DND-41 (cell line): Measurements from ENCODE around the gene NCAPD2.

Experiments
- ATAC-seq: fragments of 200-7000 bp; cut with Tn5 transposase; 3 replicates; pipeline ENCODE4 v1.9.1; 2021; ENCODE audit warnings: low read depth; ENCODE audit not compliant: insufficient read depth
- DNase-seq: peaks from one replicate; pipeline ENCODE4 v3.0.0-alpha.2; 2020
- H2AFZ ChIP-seq: 2 replicates; pipeline ENCODE4 v1.6.0; 2012; ENCODE audit warnings: low read depth, low read length
- H3K27ac ChIP-seq: 2 replicates; pipeline ENCODE4 v1.5.1; 2012; ENCODE audit warnings: low read length, inconsistent platforms
- H3K27me3 ChIP-seq: fragments of 200-600 bp; sonication (generic); 2 replicates; pipeline ENCODE4 v1.6.0; 2012; ENCODE audit warnings: low read length, mild to moderate bottlenecking, inconsistent platforms; ENCODE audit not compliant: insufficient read depth, poor library complexity
- H3K36me3 ChIP-seq: 2 replicates; pipeline ENCODE4 v1.5.1; 2012; ENCODE audit warnings: low read length, inconsistent platforms; ENCODE audit not compliant: insufficient read depth
- H3K4me1 ChIP-seq: 2 replicates; pipeline ENCODE4 v1.5.1; 2012; ENCODE audit warnings: mild to moderate bottlenecking, low read length; ENCODE audit not compliant: insufficient read depth
- H3K4me2 ChIP-seq: 2 replicates; pipeline ENCODE4 v1.6.0; 2012; ENCODE audit warnings: mild to moderate bottlenecking, moderate library complexity, low read length, inconsistent platforms; ENCODE audit not compliant: insufficient read depth
- H3K4me3 ChIP-seq, 2 experiments: fragments of 200-600 bp in 1 of 2; shearing (Covaris generic) in 1 of 2; 2 replicates each; pipeline ENCODE4 v1.5.1; 2012 to 2016; ENCODE audit warnings: inconsistent platforms in 2 of 2, low read length in 2 of 2, mild to moderate bottlenecking in 2 of 2, low read depth in 1 of 2, moderate library complexity in 1 of 2
- H3K79me2 ChIP-seq: 2 replicates; pipeline ENCODE4 v1.6.0; 2012; ENCODE audit warnings: low read length, inconsistent platforms; ENCODE audit not compliant: insufficient read depth
- H3K9ac ChIP-seq: 2 replicates; pipeline ENCODE4 v1.6.0; 2012; ENCODE audit warnings: low read depth, mild to moderate bottlenecking, inconsistent platforms, low read length, moderate library complexity
- H3K9me3 ChIP-seq: 2 replicates; pipeline ENCODE4 v1.5.1; 2012; ENCODE audit warnings: low read length, moderate library complexity, mild to moderate bottlenecking, inconsistent platforms; ENCODE audit not compliant: insufficient read depth, severe bottlenecking
- H4K20me1 ChIP-seq: 2 replicates; pipeline ENCODE4 v1.6.0; 2012; ENCODE audit warnings: low read length; ENCODE audit not compliant: insufficient read depth
- CTCF ChIP-seq: IDR thresholded peaks from 2 replicates; pipeline ENCODE4 v1.5.1; 2012; ENCODE audit warnings: borderline replicate concordance, low read length, moderate library complexity, mild to moderate bottlenecking; ENCODE audit not compliant: poor library complexity, severe bottlenecking; ENCODE audit errors: extremely low read depth
- EZH2 ChIP-seq: IDR thresholded peaks from 3 replicates; pipeline ENCODE4 v1.6.1; 2012; ENCODE audit warnings: borderline replicate concordance, low read depth, mild to moderate bottlenecking, moderate library complexity, low read length, inconsistent platforms; ENCODE audit not compliant: severe bottlenecking

The NCAPD2 gene

GRCh38 chr12:6551496-6552139 is 57.7 kb downstream of the NCAPD2 start:
- no peak overlapping the region for H2AFZ ChIP-seq
- H3K79me2 ChIP-seq, result peaks cover 61% of the 10 kb centered on the region
- H3K4me3 ChIP-seq, result no peak overlapping the region
- no peaks in the 10 kb centered on the region for H3K27me3 ChIP-seq
- H3K36me3 ChIP-seq, result peaks cover 77% of the 10 kb centered on the region
- peak overlapping the region; percentile 46; the same call in 1 of the 2 replicates for H3K4me2 ChIP-seq
- DNase-seq (no peak), ATAC-seq (no peak)
- no peak for TF ChIP-seq EZH2
- no peak for TF ChIP-seq CTCF
- no peak overlapping the region for H3K27ac ChIP-seq
- no peak overlapping the region for H3K9ac ChIP-seq
- peaks cover 39% of the 10 kb centered on the region for H3K4me1 ChIP-seq
- H4K20me1 ChIP-seq, result peaks cover 57% of the 10 kb centered on the region
- no peaks in the 10 kb centered on the region for H3K9me3 ChIP-seq

GRCh38 chr12:6552140-6552551 is 58.2 kb downstream of the NCAPD2 start:
- H3K4me1 ChIP-seq, result peaks cover 44% of the 10 kb centered on the region
- TF ChIP-seq CTCF (no peak), EZH2 (no peak)
- H3K9me3 ChIP-seq, result no peaks in the 10 kb centered on the region
- H3K4me3 ChIP-seq, result no peak overlapping the region
- peaks cover 62% of the 10 kb centered on the region for H4K20me1 ChIP-seq
- H3K79me2 ChIP-seq, result peaks cover 61% of the 10 kb centered on the region
- peak overlapping the region; percentile 46; the same call in 1 of the 2 replicates for H3K4me2 ChIP-seq
- no peak for DNase-seq
- peaks cover 77% of the 10 kb centered on the region for H3K36me3 ChIP-seq
- H3K27me3 ChIP-seq, result no peaks in the 10 kb centered on the region
- H3K27ac ChIP-seq, result no peak overlapping the region
- ATAC-seq, result no peak
- no peak overlapping the region for H3K9ac ChIP-seq
- H2AFZ ChIP-seq, result no peak overlapping the region

GRCh38 chr12:6553051-6553868 is 59.4 kb downstream of the NCAPD2 start:
- 0 out of 4 replicates have a peak overlapping the region, but pooled peaks of 1 of the 2 experiments have one; percentile 12 for H3K4me3 ChIP-seq
- peak overlapping the region; percentile 14; the same call in 1 of the 2 replicates for H3K9ac ChIP-seq
- DNase-seq (no peak), ATAC-seq (no peak)
- peaks cover 74% of the 10 kb centered on the region for H3K36me3 ChIP-seq
- peaks cover 61% of the 10 kb centered on the region for H3K79me2 ChIP-seq
- peak overlapping the region; percentile 46 for H3K4me2 ChIP-seq
- peaks cover 67% of the 10 kb centered on the region for H4K20me1 ChIP-seq
- H3K27me3 ChIP-seq, result no peaks in the 10 kb centered on the region
- peaks cover 45% of the 10 kb centered on the region for H3K4me1 ChIP-seq
- no peak overlapping the region for H2AFZ ChIP-seq
- TF ChIP-seq EZH2 (no peak), CTCF (no peak)
- peak overlapping the region; percentile 12; the same call in 1 of the 2 replicates for H3K27ac ChIP-seq
- H3K9me3 ChIP-seq, result no peaks in the 10 kb centered on the region
